ENCODE data around the gene KRTAP6-3. TPM values are rescaled to one million over a fixed set of nuclear protein-coding genes. Genes with fewer than 3 reads are reported as not detected.

KRTAP6-3 gene
- total and polyA plus RNA-seq, 2 of the 13 experiments (the other 11 are each of a cell fraction or from before 2014, with no cell fraction given): not detected

GRCh38 chr21:30613836-30614235 lies 21.6 kb downstream of the KRTAP6-3 start, which contains the start of gene KRTAP6-1 (continued):
- TF ChIP-seq ZNF841 (CRISPR knock-in tag; IDR thresholded peaks at IDR 0.05; ENCODE audit: borderline replicate concordance) (no peak), THRA (CRISPR knock-in tag; IDR thresholded peaks at IDR 0.05; ENCODE audit: borderline replicate concordance) (no peak), POGK (CRISPR knock-in tag; conservative IDR thresholded peaks at IDR 0.05) (no peak), ERF (CRISPR knock-in tag; IDR thresholded peaks at IDR 0.05) (no peak), CENPBD1 (CRISPR knock-in tag; IDR thresholded peaks at IDR 0.05; ENCODE audit: borderline replicate concordance, low read depth) (no peak), CHD4 (IDR thresholded peaks at IDR 0.05; ENCODE audit: borderline replicate concordance, low read length) (no peak), TEAD3 (CRISPR knock-in tag; optimal IDR thresholded peaks at IDR 0.05; ENCODE audit: borderline replicate concordance) (no peak), ZBTB4 (CRISPR knock-in tag; IDR thresholded peaks at IDR 0.05; ENCODE audit: borderline replicate concordance) (no peak), CENPT (CRISPR knock-in tag; IDR thresholded peaks at IDR 0.05; ENCODE audit: low read depth) (no peak), ONECUT2 (CRISPR knock-in tag; IDR thresholded peaks at IDR 0.05) (no peak), ZNF800 (CRISPR knock-in tag; IDR thresholded peaks at IDR 0.05) (no peak)
